GM12891 (cell line): ENCODE measurements around the gene GABRR3.

Experiments
- POLR2A ChIP-seq: IDR thresholded peaks from 2 replicates; pipeline ENCODE4 v1.6.1; 2011; ENCODE audit warnings: low read depth, low read length, control low read depth
- POLR2AphosphoS5 ChIP-seq: IDR thresholded peaks from 2 replicates; pipeline ENCODE4 v1.6.1; 2011; ENCODE audit warnings: low read depth, low read length, control low read depth

DNA sequence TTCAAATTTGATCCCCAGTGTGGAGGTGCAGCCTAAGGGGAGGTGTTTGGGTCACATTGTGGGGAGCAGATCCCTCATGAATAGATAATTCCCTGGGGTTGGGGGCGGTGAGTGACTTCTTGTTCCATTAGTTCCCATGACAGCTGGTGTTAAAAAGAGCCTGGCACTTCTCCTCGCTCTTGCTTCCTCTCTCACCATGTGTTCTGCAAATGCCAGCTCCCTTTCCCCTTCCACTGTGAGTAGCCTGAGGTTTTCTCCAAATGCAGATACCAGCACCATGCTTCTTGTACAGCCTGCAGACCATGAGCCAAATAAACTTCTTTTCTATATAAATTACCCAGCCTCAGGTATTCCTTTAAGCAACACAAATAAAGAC lies 86.0 kb downstream of the GABRR3 start:
- no peak for TF ChIP-seq POLR2A
- TF ChIP-seq POLR2AphosphoS5, result no peak
